Chondrocyte (in vitro differentiated cells): ENCODE data around the gene PHRF1. TPM values are rescaled to one million over a fixed set of nuclear protein-coding genes. Genes with fewer than 3 reads are reported as not detected.
"Not testable (repeated sequence)": the region's sequence is repeated elsewhere in the genome, so short reads cannot be mapped to it uniquely, and the experiment has no call there.

Experiments
- DNase-seq: peaks from one replicate; pipeline ENCODE4 v3.0.0; 2021; ENCODE audit warnings: mixed read lengths, low spot score
- H3K27ac Mint-ChIP-seq: one replicate; pipeline ENCODE4 v1.8.0; 2021; ENCODE audit warnings: mild to moderate bottlenecking, moderate library complexity, mixed read lengths; ENCODE audit not compliant: unreplicated experiment
- H3K27me3 Mint-ChIP-seq: 2 replicates; pipeline ENCODE4 v1.8.0; 2021; ENCODE audit warnings: low read depth, mixed read lengths
- H3K36me3 Mint-ChIP-seq: 2 replicates; pipeline ENCODE4 v1.8.0; 2021; ENCODE audit warnings: low read depth, mixed read lengths
- H3K4me1 Mint-ChIP-seq: 2 replicates; pipeline ENCODE4 v1.8.0; 2021; ENCODE audit warnings: low read depth, mild to moderate bottlenecking, mixed read lengths
- H3K4me3 Mint-ChIP-seq: one replicate; pipeline ENCODE4 v1.8.0; 2021; ENCODE audit warnings: mild to moderate bottlenecking, moderate library complexity, mixed read lengths; ENCODE audit not compliant: unreplicated experiment
- H3K9me3 Mint-ChIP-seq: 2 replicates; pipeline ENCODE4 v1.8.0; 2021; ENCODE audit warnings: low read depth, mixed read lengths
- CTCF ChIP-seq: fragments of 200-600 bp; sonication (generic); IDR thresholded peaks from 2 replicates; pipeline ENCODE4 v1.5.0; 2021; ENCODE audit warnings: antibody characterized with exemption, mild to moderate bottlenecking, moderate library complexity
- total RNA-seq: library from RNA; stranded (reverse); gene quantifications from 3 replicates; pipeline ENCODE4 v1.2.1, GENCODE V29; 2021

PHRF1 gene
- total RNA-seq, 1 donor from 2014 or later, result 25.9 TPM

GRCh38 chr11:653837-654236 lies 77.6 kb downstream of the PHRF1 start:
- no peaks in the 10 kb centered on the region for H3K27me3 Mint-ChIP-seq
- no peak overlapping the region for H3K4me3 Mint-ChIP-seq
- H3K9me3 Mint-ChIP-seq, result no peaks in the 10 kb centered on the region
- no peak overlapping the region for H3K27ac Mint-ChIP-seq
- no peaks in the 10 kb centered on the region for H3K4me1 Mint-ChIP-seq
- H3K36me3 Mint-ChIP-seq, result peaks cover 11% of the 10 kb centered on the region
- no peak for DNase-seq
- no peak for TF ChIP-seq CTCF

GRCh38 chr11:654444-654843 lies 78.2 kb downstream of the PHRF1 start:
- not testable (repeated sequence) for H3K9me3 Mint-ChIP-seq, H3K27me3 Mint-ChIP-seq, H3K4me3 Mint-ChIP-seq, H3K27ac Mint-ChIP-seq, DNase-seq, H3K4me1 Mint-ChIP-seq
- H3K36me3 Mint-ChIP-seq, result peaks cover 11% of the 10 kb centered on the region

GRCh38 chr11:655036-655726 lies 78.9 kb downstream of the PHRF1 start:
- no peak for TF ChIP-seq CTCF
- H3K27ac Mint-ChIP-seq, result no peak overlapping the region
- no peaks in the 10 kb centered on the region for H3K4me1 Mint-ChIP-seq
- H3K27me3 Mint-ChIP-seq, result no peaks in the 10 kb centered on the region
- H3K36me3 Mint-ChIP-seq, result peaks cover 8% of the 10 kb centered on the region
- no peak for DNase-seq
- no peak overlapping the region for H3K4me3 Mint-ChIP-seq
- no peaks in the 10 kb centered on the region for H3K9me3 Mint-ChIP-seq

- Mint-ChIP-seq H3K36me3 (peaks cover 7% of the 10 kb centered on the region), H3K27ac (no peak overlapping the region), H3K27me3 (no peaks in the 10 kb centered on the region), H3K4me1 (no peaks in the 10 kb centered on the region), H3K9me3 (no peaks in the 10 kb centered on the region), H3K4me3 (no peak overlapping the region)
- no peak for TF ChIP-seq CTCF
- no peak for DNase-seq
Measured at GRCh38 chr11:656426-656825, 80.2 kb downstream of the PHRF1 start.

- H3K27me3 Mint-ChIP-seq, result no peaks in the 10 kb centered on the region
- no peaks in the 10 kb centered on the region for H3K4me1 Mint-ChIP-seq
- no peak overlapping the region for H3K27ac Mint-ChIP-seq
- H3K36me3 Mint-ChIP-seq, result peaks cover 8% of the 10 kb centered on the region
- TF ChIP-seq CTCF, result no peak
- H3K9me3 Mint-ChIP-seq, result no peaks in the 10 kb centered on the region
- H3K4me3 Mint-ChIP-seq, result no peak overlapping the region
- no peak for DNase-seq
Measured at GRCh38 chr11:656866-657265, 80.6 kb downstream of the PHRF1 start.

- TF ChIP-seq CTCF, result no peak
Measured at GRCh38 chr11:657691-658126, 81.4 kb downstream of the PHRF1 start.

More at GRCh38 chr11:657691-658126, 81.4 kb downstream of the PHRF1 start:
- H3K4me3 Mint-ChIP-seq, result no peak overlapping the region
- H3K27me3 Mint-ChIP-seq, result no peaks in the 10 kb centered on the region
- H3K27ac Mint-ChIP-seq, result no peak overlapping the region
- H3K36me3 Mint-ChIP-seq, result peaks cover 6% of the 10 kb centered on the region
- H3K4me1 Mint-ChIP-seq, result no peaks in the 10 kb centered on the region
- no peak for DNase-seq
- H3K9me3 Mint-ChIP-seq, result no peaks in the 10 kb centered on the region
